22Rv1 (cell line): ENCODE measurements around the gene LAMA5.

Source experiments
- CTCF ChIP-seq: fragments of 450-650 bp; IDR thresholded peaks from 2 replicates; pipeline ENCODE4 v1.5.1; 2017; ENCODE audit warnings: mild to moderate bottlenecking
- ZFX ChIP-seq: fragments of 450-650 bp; IDR thresholded peaks from 2 replicates; pipeline ENCODE4 v1.6.1; 2017; ENCODE audit warnings: antibody characterized with exemption, borderline replicate concordance

GRCh38 chr20:62401331-62401779 lies 34.2 kb upstream of the LAMA5 start:
- TF ChIP-seq CTCF: peak; percentile 76
- TF ChIP-seq ZFX: no peak
